Right lobe of liver (tissue), 6 donors: ENCODE results near the gene CDKAL1. TPM values are rescaled to one million over a fixed set of nuclear protein-coding genes. Genes with fewer than 3 reads are reported as not detected.

ENCODE experiments used
- ATAC-seq, 4 donors: fragments of 200-7000 bp; cut with Tn5 transposase; one replicate each; pipeline ENCODE4 v1.9.1; 2020; ENCODE audit warnings: mild to moderate bottlenecking in 4 of 4, moderate library complexity in 4 of 4
- DNase-seq, 3 donors: peaks; one replicate each; pipeline ENCODE4 v3.0.0-alpha.2; 2020
- H3K27ac ChIP-seq, 3 donors: fragments of 200-600 bp; one replicate each; pipeline ENCODE4 v1.8.0; 2022
- H3K27me3 ChIP-seq, 2 donors: fragments of 200-600 bp; one replicate each; pipeline ENCODE4 v1.8.0; 2022
- H3K36me3 ChIP-seq, 4 donors: fragments of 200-600 bp; sonication (generic) in 1 of 4; one replicate each; pipeline versions ENCODE4 v1.5.1 to v1.8.0; 2017 to 2022; ENCODE audit warnings: control low read depth in 1 of 4
- H3K4me1 ChIP-seq, 4 donors: fragments of 200-600 bp; sonication (generic) in 1 of 4; one replicate each; pipeline versions ENCODE4 v1.5.1 to v1.8.0; 2017 to 2022; ENCODE audit warnings: control low read depth in 1 of 4
- H3K4me3 ChIP-seq, 3 donors: fragments of 200-600 bp; one replicate each; pipeline ENCODE4 v1.8.0; 2022
- H3K9me3 ChIP-seq, 4 donors: fragments of 200-600 bp; sonication (generic) in 1 of 4; one replicate each; pipeline versions ENCODE4 v1.5.1 to v1.8.0; 2017 to 2022; ENCODE audit warnings: control low read depth in 1 of 4
- POLR2A ChIP-seq: fragments of 450-650 bp; IDR thresholded peaks from one replicate; pipeline ENCODE4 v1.6.1; 2017; ENCODE audit warnings: antibody characterized with exemption, mild to moderate bottlenecking
- WGBS: methylation state at CpG from one replicate; pipeline ENCODE4 v1.1.6; 2018; ENCODE audit warnings: low coverage, low lambda C conversion rate; ENCODE audit not compliant: insufficient coverage; ENCODE audit errors: missing lambda C conversion rate; 5-methylcytosine and 5-hydroxymethylcytosine counted together
- intact Hi-C, 2 donors: fragments of 100-400 bp; cut with DNase I; formaldehyde crosslinking; loops; one replicate each; pipeline versions ENCODE4 v1.11.2 to v1.14.1; 2022
- total RNA-seq, 6 experiments: library from RNA; depleted of rRNA in 2 of 6; stranded (reverse); fragments of >200 nt in 2 of 6; fragmentation: NEBNext Ultra II Directional in 3 of 6; extraction: Animal tissue kit (Norgen Biotek cat#: 25700) in 3 of 6; gene quantifications; one replicate each; pipeline versions ENCODE4 v1.1.0 to v1.2.4, GENCODE V29; 2016 to 2023
- TF ChIP-seq, protein P1 (sequence below), 4 donors: fragments of 200-600 bp in 3 of 4; fragments of 450-650 bp in 1 of 4; IDR thresholded peaks; one replicate each; pipeline versions ENCODE4 v1.5.1 to v1.8.0; 2016 to 2022; ENCODE audit warnings: antibody characterized with exemption in 4 of 4, mild to moderate bottlenecking in 2 of 4
- donor health status: DM: no; HTN: yes; CAD: no.
- donor health status: DM: no; HTN: no; CAD: no.
- donor health status: DM: no; HTN: no; CAD: no.
- donor health status: DM: no; HTN: yes; CAD: no.
- donor health status: DM: no; HTN: yes; CAD: no.

CDKAL1 gene
- total RNA-seq, 6 experiments from 2014 or later: 4.5 to 7.0 (median 6.2) TPM

DNA sequence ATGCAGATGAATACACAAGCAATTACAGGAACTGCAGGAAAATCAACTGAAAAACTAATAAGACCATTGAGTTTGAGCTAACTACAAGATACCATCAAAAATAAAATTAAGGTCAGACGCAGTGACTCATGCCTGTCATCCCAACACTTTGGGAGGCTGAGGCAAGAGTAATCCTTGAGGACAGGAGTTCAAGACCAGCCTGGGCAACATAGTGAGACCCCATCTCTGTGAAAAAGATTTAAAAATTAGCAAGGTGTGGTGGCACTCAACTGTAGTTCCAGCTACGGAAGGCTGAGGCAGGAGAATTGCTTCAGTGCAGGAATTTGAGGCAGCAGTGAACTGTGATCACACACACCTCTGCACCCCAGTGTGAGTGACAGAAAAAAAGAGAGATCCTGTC lies 639.4 kb downstream of the CDKAL1 start:
- WGBS: 96% methylated on average over 2 of the region's 2 CpGs
- H3K4me3 ChIP-seq: no peak overlapping the region

DNA sequence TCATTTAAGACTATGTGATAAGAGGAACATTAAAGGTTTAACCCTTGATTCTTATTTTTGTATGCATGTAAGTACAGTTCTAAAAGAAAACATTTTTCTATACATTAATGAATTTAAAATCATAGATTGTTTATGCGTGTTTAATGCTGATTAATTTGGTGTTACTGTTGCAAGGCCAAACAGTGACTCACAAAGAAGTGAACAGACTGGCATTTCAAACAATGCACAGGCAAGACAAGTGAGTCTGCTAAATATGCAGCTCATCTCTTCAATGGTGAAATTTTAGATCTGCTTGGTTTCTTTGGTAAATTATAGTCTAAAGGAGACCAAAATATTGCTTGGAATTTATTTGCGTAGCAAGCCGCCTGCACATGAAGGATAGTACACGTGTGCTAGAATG lies 641.9 kb downstream of the CDKAL1 start:
- Histone ChIP-seq H3K4me1 (no peaks in the 10 kb centered on the region), H3K9me3 (no peaks in the 10 kb centered on the region), H3K4me3 (no peak overlapping the region), H3K27me3 (no peaks in the 10 kb centered on the region), H3K36me3 (no peaks in the 10 kb centered on the region), H3K27ac (no peak overlapping the region)
- no peak for TF ChIP-seq POLR2A
- TF ChIP-seq, protein P1, sequence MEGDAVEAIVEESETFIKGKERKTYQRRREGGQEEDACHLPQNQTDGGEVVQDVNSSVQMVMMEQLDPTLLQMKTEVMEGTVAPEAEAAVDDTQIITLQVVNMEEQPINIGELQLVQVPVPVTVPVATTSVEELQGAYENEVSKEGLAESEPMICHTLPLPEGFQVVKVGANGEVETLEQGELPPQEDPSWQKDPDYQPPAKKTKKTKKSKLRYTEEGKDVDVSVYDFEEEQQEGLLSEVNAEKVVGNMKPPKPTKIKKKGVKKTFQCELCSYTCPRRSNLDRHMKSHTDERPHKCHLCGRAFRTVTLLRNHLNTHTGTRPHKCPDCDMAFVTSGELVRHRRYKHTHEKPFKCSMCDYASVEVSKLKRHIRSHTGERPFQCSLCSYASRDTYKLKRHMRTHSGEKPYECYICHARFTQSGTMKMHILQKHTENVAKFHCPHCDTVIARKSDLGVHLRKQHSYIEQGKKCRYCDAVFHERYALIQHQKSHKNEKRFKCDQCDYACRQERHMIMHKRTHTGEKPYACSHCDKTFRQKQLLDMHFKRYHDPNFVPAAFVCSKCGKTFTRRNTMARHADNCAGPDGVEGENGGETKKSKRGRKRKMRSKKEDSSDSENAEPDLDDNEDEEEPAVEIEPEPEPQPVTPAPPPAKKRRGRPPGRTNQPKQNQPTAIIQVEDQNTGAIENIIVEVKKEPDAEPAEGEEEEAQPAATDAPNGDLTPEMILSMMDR (IDR thresholded peaks at IDR 0.05): no peak
- ATAC-seq (no peak), DNase-seq (no peak)
- WGBS: 96% methylated on average over 4 of the region's 4 CpGs
- intact Hi-C loops: no loop called here

More for the DNA sequence above, 639.4 kb downstream of the CDKAL1 start:
- Histone ChIP-seq H3K4me1 (no peaks in the 10 kb centered on the region), H3K27me3 (no peaks in the 10 kb centered on the region), H3K36me3 (no peaks in the 10 kb centered on the region), H3K27ac (no peak overlapping the region), H3K9me3 (no peaks in the 10 kb centered on the region)
- intact Hi-C loops: no loop called here
- ATAC-seq (no peak), DNase-seq (no peak)
- TF ChIP-seq, protein P1 (IDR thresholded peaks at IDR 0.05): no peak
- TF ChIP-seq POLR2A: no peak

DNA sequence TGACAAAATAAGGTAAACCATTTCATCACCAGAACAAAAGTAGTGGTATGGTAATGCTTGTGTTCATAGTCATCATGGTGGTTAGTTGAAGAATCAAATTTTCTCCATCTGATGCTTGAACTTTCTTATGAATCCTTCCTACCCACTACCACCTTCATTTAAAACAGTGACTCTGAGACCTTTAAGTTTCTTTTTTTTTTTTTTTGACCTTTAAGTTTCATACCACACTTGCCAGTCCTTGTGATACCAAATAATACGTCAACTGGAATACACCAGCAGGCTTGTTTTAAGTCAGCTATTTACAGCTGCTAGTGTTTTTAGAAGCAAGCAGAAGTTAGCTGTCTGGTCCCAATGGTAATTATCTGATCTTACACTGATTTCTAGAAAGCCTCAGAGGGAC lies 645.9 kb downstream of the CDKAL1 start:
- WGBS: 92% methylated on average over 1 of the region's 1 CpG
- H3K9me3 ChIP-seq: no peaks in the 10 kb centered on the region
- DNase-seq: no peak

DNA sequence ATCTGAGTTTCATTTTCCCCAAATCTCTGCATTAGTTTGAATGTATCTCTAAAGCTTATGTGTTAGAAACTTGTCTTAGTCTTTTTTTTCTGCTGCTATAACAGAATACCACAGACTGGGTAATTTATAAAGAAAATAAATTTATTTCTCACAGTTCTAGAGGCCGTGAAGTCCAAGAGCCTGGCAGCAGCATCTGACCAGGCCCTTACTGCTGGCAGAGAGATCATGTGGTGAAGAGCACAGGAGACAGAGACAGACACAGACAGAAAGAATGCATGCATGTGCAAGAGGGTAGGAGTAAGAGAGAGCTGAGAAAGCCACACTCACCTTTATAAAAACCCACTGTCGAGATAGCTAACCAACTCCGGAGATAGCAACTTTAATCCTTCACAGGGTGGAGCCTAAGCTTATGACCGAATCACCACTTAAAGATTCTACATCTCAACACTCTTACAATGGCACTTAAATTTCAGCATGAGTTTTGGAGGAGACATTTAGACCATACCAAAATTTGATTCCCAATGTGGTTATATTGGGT lies 646.6 kb downstream of the CDKAL1 start:
- Histone ChIP-seq H3K4me1 (no peaks in the 10 kb centered on the region), H3K27ac (no peak overlapping the region), H3K9me3 (no peaks in the 10 kb centered on the region), H3K4me3 (no peak overlapping the region), H3K36me3 (no peaks in the 10 kb centered on the region), H3K27me3 (no peaks in the 10 kb centered on the region)
- TF ChIP-seq, protein P1 (IDR thresholded peaks at IDR 0.05): no peak
- TF ChIP-seq POLR2A: no peak
- DNase-seq: no peak
- intact Hi-C loops: no loop called here
- ATAC-seq: no peak
- WGBS: 86% methylated on average over 4 of the region's 4 CpGs

More for the DNA sequence above, 645.9 kb downstream of the CDKAL1 start:
- intact Hi-C loops: no loop called here
- H3K4me1 ChIP-seq: no peaks in the 10 kb centered on the region
- no peak overlapping the region for H3K27ac ChIP-seq
- no peak for ATAC-seq
- TF ChIP-seq POLR2A: no peak
- TF ChIP-seq, protein P1 (IDR thresholded peaks at IDR 0.05): no peak
- no peak overlapping the region for H3K4me3 ChIP-seq
- no peaks in the 10 kb centered on the region for H3K27me3 ChIP-seq
- no peaks in the 10 kb centered on the region for H3K36me3 ChIP-seq

DNA sequence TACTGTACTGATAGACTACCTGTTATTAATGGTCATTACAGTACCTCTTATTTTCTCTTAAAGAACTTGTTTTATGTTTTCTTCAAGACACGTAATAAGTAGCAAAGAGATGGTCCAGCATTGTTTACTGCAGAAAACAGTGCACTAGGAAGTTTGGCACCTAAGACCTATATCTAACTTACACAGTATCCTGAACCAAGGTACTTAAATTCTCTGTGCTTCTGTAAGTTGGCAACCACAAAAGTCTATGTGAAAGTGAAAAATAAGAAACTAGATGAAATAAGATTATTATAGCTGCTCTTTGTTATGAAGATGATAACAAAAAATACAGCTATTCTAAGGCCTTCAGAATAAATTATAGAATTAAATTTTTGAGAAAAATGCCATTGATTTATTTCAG lies 647.6 kb downstream of the CDKAL1 start:
- Histone ChIP-seq H3K27me3 (no peaks in the 10 kb centered on the region), H3K9me3 (no peaks in the 10 kb centered on the region), H3K36me3 (no peaks in the 10 kb centered on the region), H3K4me1 (no peaks in the 10 kb centered on the region), H3K4me3 (no peak overlapping the region), H3K27ac (no peak overlapping the region)
- no peak for DNase-seq
- no peak for ATAC-seq
- 88% methylated on average over 1 of the region's 1 CpG for WGBS
- TF ChIP-seq, protein P1 (IDR thresholded peaks at IDR 0.05): no peak
- TF ChIP-seq POLR2A: no peak
- intact Hi-C loops: no loop called here
